Midbrain (tissue), 1 donor: ENCODE data around the gene CHTOP.
"Not testable (repeated sequence)": the region's sequence is repeated elsewhere in the genome, so short reads cannot be mapped to it uniquely, and the experiment has no call there.

Source experiments
- DNase-seq: peaks from one replicate; lab custom pipeline; 2025; lab: John Stamatoyannopoulos, UW

CHTOP gene

GRCh38 chr1:153631047-153632022 is 2.5 kb upstream of the CHTOP start:
- no peak for DNase-seq

- DNase-seq = no peak
These were observed 609 bp upstream of the CHTOP start for GRCh38 chr1:153633161-153633753.

GRCh38 chr1:153635872-153636271 is 2.0 kb downstream of the CHTOP start:
- DNase-seq = no peak

- DNase-seq = no peak
These were observed 2.4 kb downstream of the CHTOP start for GRCh38 chr1:153636312-153636711.

GRCh38 chr1:153638261-153638660 is 4.4 kb downstream of the CHTOP start:
- DNase-seq = no peak

GRCh38 chr1:153639280-153639679 is 5.4 kb downstream of the CHTOP start:
- no peak for DNase-seq

GRCh38 chr1:153640213-153640612 is 6.3 kb downstream of the CHTOP start:
- DNase-seq = not testable (repeated sequence)

GRCh38 chr1:153640861-153641260 is 7.0 kb downstream of the CHTOP start:
- no peak for DNase-seq

- no peak for DNase-seq
These were observed 8.3 kb downstream of the CHTOP start for GRCh38 chr1:153642161-153642560.

GRCh38 chr1:153643100-153643499 is 9.2 kb downstream of the CHTOP start:
- no peak for DNase-seq

- no peak for DNase-seq
These were observed 9.9 kb downstream of the CHTOP start for GRCh38 chr1:153643816-153644215.

GRCh38 chr1:153646672-153647345 is 12.9 kb downstream of the CHTOP start:
- DNase-seq = no peak

- no peak for DNase-seq
These were observed 13.5 kb downstream of the CHTOP start for GRCh38 chr1:153647346-153647714.

GRCh38 chr1:153648000-153648643 is 14.3 kb downstream of the CHTOP start:
- no peak for DNase-seq

GRCh38 chr1:153649137-153649862 is 15.4 kb downstream of the CHTOP start:
- no peak for DNase-seq

- DNase-seq = peak; percentile 80
These were observed 16.0 kb downstream of the CHTOP start for GRCh38 chr1:153649863-153650235.

GRCh38 chr1:153651771-153652170 is 17.9 kb downstream of the CHTOP start:
- no peak for DNase-seq

- no peak for DNase-seq
These were observed 19.1 kb downstream of the CHTOP start for GRCh38 chr1:153652805-153653500.

- no peak for DNase-seq
These were observed 21.5 kb downstream of the CHTOP start for GRCh38 chr1:153655333-153655732.

- DNase-seq = peak; percentile 90
These were observed 24.7 kb downstream of the CHTOP start, which contains the start of gene SNAPIN for GRCh38 chr1:153658400-153659174. Gene SNAPIN, plus strand, starts transcription at chr1:153658703. Its CDS starts 41 bp downstream, at chr1:153658744.
